ENCODE measurements around the gene MIX23. TPM values are rescaled to one million over a fixed set of nuclear protein-coding genes. Genes with fewer than 3 reads are reported as not detected.

Gene MIX23
- total RNA-seq, 1 donor from 2014 or later: 33.2 TPM

DNA sequence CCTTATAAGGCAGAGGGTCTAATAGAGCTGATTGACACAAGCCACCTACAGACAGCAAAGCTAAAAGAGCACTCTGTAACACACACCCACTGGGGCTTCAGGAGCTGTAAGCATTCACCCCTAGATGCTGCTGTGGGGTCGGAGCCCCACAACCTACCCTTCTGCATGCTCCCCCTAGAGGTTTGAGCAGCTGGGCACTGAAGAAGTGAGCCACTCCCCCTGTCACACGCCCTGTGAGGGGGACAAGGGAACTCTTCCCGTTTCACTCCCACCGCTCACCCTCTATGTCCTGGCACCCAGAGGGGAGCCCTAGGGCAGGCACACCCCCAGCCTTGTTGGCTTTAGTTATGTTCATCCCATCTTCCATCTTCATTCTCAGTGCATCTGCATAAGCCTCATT, 67.4 kb downstream of the MIX23 start:
- H3K27me3 Mint-ChIP-seq (ENCODE audit: unreplicated experiment): no peaks in the 10 kb centered on the region
- H3K36me3 Mint-ChIP-seq (ENCODE audit: low read depth, unreplicated experiment): no peaks in the 10 kb centered on the region
- no peaks in the 10 kb centered on the region for H3K4me1 Mint-ChIP-seq (ENCODE audit: unreplicated experiment)
- DNase-seq (ENCODE audit: low spot score): no peak
- no peak overlapping the region for H3K27ac Mint-ChIP-seq (ENCODE audit: unreplicated experiment)
- H3K4me3 Mint-ChIP-seq (ENCODE audit: unreplicated experiment): no peak overlapping the region
- no peak for TF ChIP-seq CTCF (IDR thresholded peaks at IDR 0.05; ENCODE audit: unreplicated experiment)
- no peaks in the 10 kb centered on the region for H3K9me3 Mint-ChIP-seq (ENCODE audit: unreplicated experiment)

GRCh38 chr3:122314228-122314876, 68.7 kb downstream of the MIX23 start:
- H3K4me3 Mint-ChIP-seq (ENCODE audit: unreplicated experiment): no peak overlapping the region
- no peaks in the 10 kb centered on the region for H3K4me1 Mint-ChIP-seq (ENCODE audit: unreplicated experiment)
- no peak for TF ChIP-seq CTCF (IDR thresholded peaks at IDR 0.05; ENCODE audit: unreplicated experiment)
- H3K27me3 Mint-ChIP-seq (ENCODE audit: unreplicated experiment): no peaks in the 10 kb centered on the region
- no peak for DNase-seq (ENCODE audit: low spot score)
- H3K27ac Mint-ChIP-seq (ENCODE audit: unreplicated experiment): no peak overlapping the region
- no peaks in the 10 kb centered on the region for H3K9me3 Mint-ChIP-seq (ENCODE audit: unreplicated experiment)
- H3K36me3 Mint-ChIP-seq (ENCODE audit: low read depth, unreplicated experiment): no peaks in the 10 kb centered on the region

DNA sequence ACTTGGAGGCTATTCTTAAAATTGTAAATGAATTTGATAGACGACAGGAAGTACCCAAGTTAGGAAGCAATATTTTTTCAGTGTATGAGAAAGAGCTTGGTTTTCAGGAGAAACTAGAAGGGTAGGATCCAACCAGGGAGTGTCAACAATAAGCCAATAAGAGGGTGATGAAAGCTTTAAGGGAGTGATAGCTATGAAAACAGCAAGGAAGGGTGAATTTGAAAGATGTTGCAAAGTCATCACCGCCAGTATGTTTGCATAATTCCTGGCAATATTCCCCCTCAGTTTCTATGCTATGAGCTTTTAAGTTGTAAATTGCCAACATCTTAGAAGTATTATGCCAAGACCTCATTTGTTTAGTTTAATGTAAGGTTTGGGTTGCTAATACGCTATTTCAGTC, 69.8 kb downstream of the MIX23 start:
- H3K36me3 Mint-ChIP-seq (ENCODE audit: low read depth, unreplicated experiment): no peaks in the 10 kb centered on the region
- no peak for DNase-seq (ENCODE audit: low spot score)
- H3K4me3 Mint-ChIP-seq (ENCODE audit: unreplicated experiment): no peak overlapping the region
- H3K27me3 Mint-ChIP-seq (ENCODE audit: unreplicated experiment): no peaks in the 10 kb centered on the region
- no peak for TF ChIP-seq CTCF (IDR thresholded peaks at IDR 0.05; ENCODE audit: unreplicated experiment)
- no peak overlapping the region for H3K27ac Mint-ChIP-seq (ENCODE audit: unreplicated experiment)
- no peaks in the 10 kb centered on the region for H3K9me3 Mint-ChIP-seq (ENCODE audit: unreplicated experiment)
- H3K4me1 Mint-ChIP-seq (ENCODE audit: unreplicated experiment): no peaks in the 10 kb centered on the region

DNA sequence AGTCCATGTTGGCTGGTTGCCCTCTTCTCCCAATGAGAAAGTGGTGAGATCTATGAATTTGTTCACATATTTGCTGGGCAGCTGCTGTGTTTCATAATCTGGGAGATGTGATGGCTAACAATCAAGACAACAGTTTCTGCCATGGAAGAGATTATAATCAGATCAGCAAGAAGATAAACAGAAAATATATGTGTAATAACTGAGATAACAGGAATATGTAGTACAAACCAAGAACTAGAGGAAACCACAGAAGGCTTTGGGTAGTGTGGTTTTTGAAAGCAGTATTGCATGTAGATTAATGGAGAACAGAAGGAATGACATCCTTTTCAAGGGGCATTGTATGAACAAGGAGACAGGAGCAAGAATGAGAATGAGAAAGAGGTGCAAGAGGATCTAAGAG, 70.2 kb downstream of the MIX23 start:
- no peaks in the 10 kb centered on the region for H3K4me1 Mint-ChIP-seq (ENCODE audit: unreplicated experiment)
- no peaks in the 10 kb centered on the region for H3K27me3 Mint-ChIP-seq (ENCODE audit: unreplicated experiment)
- no peaks in the 10 kb centered on the region for H3K9me3 Mint-ChIP-seq (ENCODE audit: unreplicated experiment)
- H3K27ac Mint-ChIP-seq (ENCODE audit: unreplicated experiment): no peak overlapping the region
- H3K36me3 Mint-ChIP-seq (ENCODE audit: low read depth, unreplicated experiment): no peaks in the 10 kb centered on the region
- H3K4me3 Mint-ChIP-seq (ENCODE audit: unreplicated experiment): no peak overlapping the region
- DNase-seq (ENCODE audit: low spot score): no peak
- no peak for TF ChIP-seq CTCF (IDR thresholded peaks at IDR 0.05; ENCODE audit: unreplicated experiment)

DNA sequence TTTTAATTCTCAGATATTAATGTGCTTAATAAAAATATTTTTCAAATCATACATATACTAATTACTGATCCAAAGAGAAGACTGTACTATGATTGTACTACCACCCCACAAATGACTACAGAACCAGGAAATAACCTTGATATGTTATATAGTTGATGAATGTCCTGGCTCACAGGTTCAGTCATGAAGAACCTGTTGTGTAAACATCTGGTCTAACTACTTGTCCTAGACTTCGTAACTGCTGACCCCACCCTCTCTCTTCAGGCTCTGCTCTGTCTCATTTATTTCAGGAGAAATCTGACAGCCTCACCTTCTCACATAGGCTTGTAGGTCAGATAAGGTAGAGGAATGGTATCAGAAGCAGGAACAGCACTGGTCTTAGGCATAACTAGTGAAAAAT, 72.7 kb downstream of the MIX23 start:
- Mint-ChIP-seq H3K4me1 (ENCODE audit: unreplicated experiment) (no peaks in the 10 kb centered on the region), H3K36me3 (ENCODE audit: low read depth, unreplicated experiment) (no peaks in the 10 kb centered on the region), H3K27me3 (ENCODE audit: unreplicated experiment) (no peaks in the 10 kb centered on the region), H3K9me3 (ENCODE audit: unreplicated experiment) (no peaks in the 10 kb centered on the region), H3K27ac (ENCODE audit: unreplicated experiment) (no peak overlapping the region), H3K4me3 (ENCODE audit: unreplicated experiment) (no peak overlapping the region)
- DNase-seq (ENCODE audit: low spot score): no peak
- TF ChIP-seq CTCF (IDR thresholded peaks at IDR 0.05; ENCODE audit: unreplicated experiment): no peak

Other genes with a start within 250 kb of the MIX23 start
- not detected for gene CASR, start 199.6 kb downstream of the MIX23 start, total RNA-seq (ENCODE audit: unreplicated experiment)
- gene CSTA, start 58.0 kb downstream of the MIX23 start, total RNA-seq (ENCODE audit: unreplicated experiment): not detected
- gene FAM162A, start 951 bp upstream of the MIX23 start, total RNA-seq (ENCODE audit: unreplicated experiment): 22.5 TPM
- gene WDR5B, start 32.8 kb upstream of the MIX23 start, total RNA-seq (ENCODE audit: unreplicated experiment): 3.1 TPM
- 87.2 TPM for gene KPNA1, start 131.7 kb upstream of the MIX23 start, total RNA-seq (ENCODE audit: unreplicated experiment)
- 2.7 TPM for gene PARP9, start 181.1 kb upstream of the MIX23 start, total RNA-seq (ENCODE audit: unreplicated experiment)
- 6.0 TPM for gene DTX3L, start 181.1 kb upstream of the MIX23 start, total RNA-seq (ENCODE audit: unreplicated experiment)
- gene PARP15, start 194.4 kb upstream of the MIX23 start, total RNA-seq (ENCODE audit: unreplicated experiment): 0.36 TPM